Measurements from ENCODE around the gene KCNF1. TPM values are rescaled to one million over a fixed set of nuclear protein-coding genes. Genes with fewer than 3 reads are reported as not detected.

KCNF1 gene
- total and polyA plus RNA-seq, 10 of the 15 experiments (the other 5 are each of a cell fraction or from before 2014, with no cell fraction given) = not detected

DNA sequence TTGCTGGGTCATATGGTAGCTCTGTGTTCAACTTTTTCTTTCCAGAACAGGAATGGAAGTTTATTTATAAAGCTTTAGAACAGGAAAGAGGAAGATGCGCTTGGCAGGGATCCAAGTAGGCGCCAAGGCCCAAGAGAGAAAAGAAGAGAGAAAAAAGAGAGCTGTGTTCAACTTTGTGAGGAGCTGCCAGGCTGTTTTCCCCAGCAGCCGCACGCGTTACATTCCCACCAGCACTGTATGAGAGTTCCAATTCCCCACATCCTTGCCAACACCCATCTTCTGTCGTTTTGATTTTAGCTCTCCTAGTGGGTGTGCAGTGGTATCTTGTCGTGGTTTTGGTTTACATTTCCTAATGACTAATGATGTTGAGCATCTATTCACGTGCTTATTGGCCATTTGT lies 51.4 kb downstream of the KCNF1 start:
- FAIRE-seq (no peak), ATAC-seq (no peak), DNase-seq (ENCODE audit: low read depth, low spot score) (no peak)
- H3K27ac ChIP-seq (ENCODE audit: control insufficient read depth, insufficient read depth) = no peak overlapping the region
- POLR2A ChIA-PET = no interaction called here
- H3K27me3 ChIP-seq (replicated peaks in 1 of 2; ENCODE audit: control insufficient read depth in 2 of 2, insufficient read depth in 2 of 2, low read length in 1 of 2) = peaks cover 0 to 3% of the 10 kb centered on the region in 2 experiments; a peak in 3 of 4 replicates
- H3K4me3 ChIP-seq = no peak overlapping the region
- intact Hi-C loops (cut with micrococcal nuclease; ENCODE audit: unreplicated experiment) (no loop called here), in situ Hi-C loops (cut with MboI) (no loop called here)
- CTCF ChIA-PET = no interaction called here
- WGBS (ENCODE audit: insufficient coverage, insufficient replicate concordance, low lambda C conversion rate, missing lambda C conversion rate) = 33% methylated on average over 8 of the region's 8 CpGs
- no TSS peak for BruUV-seq (replicated peaks)
- H3K9ac ChIP-seq (ENCODE audit: control insufficient read depth, insufficient read depth, low read length) = no peak overlapping the region
- RAD21 ChIA-PET (ENCODE audit: unreplicated experiment) = no interaction called here
- no peaks in the 10 kb centered on the region for H3K79me2 ChIP-seq (ENCODE audit: control insufficient read depth, insufficient read depth, low read length)
- no peaks in the 10 kb centered on the region for H3K9me3 ChIP-seq (replicated peaks; ENCODE audit: control insufficient read depth, insufficient read depth, low read length)
- H2AFZ ChIP-seq (ENCODE audit: control insufficient read depth, low read depth, low read length) = no peak overlapping the region
- no peaks in the 10 kb centered on the region for H3K36me3 ChIP-seq (ENCODE audit: control insufficient read depth in 2 of 2, insufficient read depth in 2 of 2, low read length in 1 of 2)
- H3K4me2 ChIP-seq (ENCODE audit: control insufficient read depth, insufficient read depth) = no peak overlapping the region
- TF ChIP-seq BACH1 (IDR thresholded peaks at IDR 0.05; ENCODE audit: borderline replicate concordance) (no peak), NR2F1 (conservative IDR thresholded peaks at IDR 0.05) (no peak), E2F4 (IDR thresholded peaks at IDR 0.05; ENCODE audit: low read depth, low read length) (no peak), SMARCA5 (IDR thresholded peaks at IDR 0.05) (no peak), HDAC6 (IDR thresholded peaks at IDR 0.05; ENCODE audit: unreplicated experiment) (no peak), POLR2A (IDR thresholded peaks at IDR 0.05; ENCODE audit: low read depth, low read length) (no peak), RCOR1 (conservative IDR thresholded peaks at IDR 0.05; ENCODE audit: low read depth, low read length) (no peak), POU2F2 (IDR thresholded peaks at IDR 0.05; ENCODE audit: borderline replicate concordance, low read depth, low read length) (no peak), NBN (IDR thresholded peaks at IDR 0.05) (no peak), FOXM1 (IDR thresholded peaks at IDR 0.05; ENCODE audit: low read depth, low read length) (no peak), SREBF1 (IDR thresholded peaks at IDR 0.05; ENCODE audit: low read length) (no peak), NR2C2 (IDR thresholded peaks at IDR 0.05; ENCODE audit: borderline replicate concordance, control insufficient read depth, insufficient read length, low read depth) (no peak), BMI1 (IDR thresholded peaks at IDR 0.05; ENCODE audit: borderline replicate concordance) (no peak), ZNF384 (IDR thresholded peaks at IDR 0.05; ENCODE audit: borderline replicate concordance, low read depth, low read length) (no peak), FOXK2 (IDR thresholded peaks at IDR 0.05) (no peak), RBBP5 (conservative IDR thresholded peaks at IDR 0.05) (no peak), BRCA1 (IDR thresholded peaks at IDR 0.05; ENCODE audit: low read depth, low read length) (no peak)
- TF ChIP-seq, protein P1, sequence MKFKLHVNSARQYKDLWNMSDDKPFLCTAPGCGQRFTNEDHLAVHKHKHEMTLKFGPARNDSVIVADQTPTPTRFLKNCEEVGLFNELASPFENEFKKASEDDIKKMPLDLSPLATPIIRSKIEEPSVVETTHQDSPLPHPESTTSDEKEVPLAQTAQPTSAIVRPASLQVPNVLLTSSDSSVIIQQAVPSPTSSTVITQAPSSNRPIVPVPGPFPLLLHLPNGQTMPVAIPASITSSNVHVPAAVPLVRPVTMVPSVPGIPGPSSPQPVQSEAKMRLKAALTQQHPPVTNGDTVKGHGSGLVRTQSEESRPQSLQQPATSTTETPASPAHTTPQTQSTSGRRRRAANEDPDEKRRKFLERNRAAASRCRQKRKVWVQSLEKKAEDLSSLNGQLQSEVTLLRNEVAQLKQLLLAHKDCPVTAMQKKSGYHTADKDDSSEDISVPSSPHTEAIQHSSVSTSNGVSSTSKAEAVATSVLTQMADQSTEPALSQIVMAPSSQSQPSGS (IDR thresholded peaks at IDR 0.05; ENCODE audit: low read length) = no peak
- TF ChIP-seq, protein P2, sequence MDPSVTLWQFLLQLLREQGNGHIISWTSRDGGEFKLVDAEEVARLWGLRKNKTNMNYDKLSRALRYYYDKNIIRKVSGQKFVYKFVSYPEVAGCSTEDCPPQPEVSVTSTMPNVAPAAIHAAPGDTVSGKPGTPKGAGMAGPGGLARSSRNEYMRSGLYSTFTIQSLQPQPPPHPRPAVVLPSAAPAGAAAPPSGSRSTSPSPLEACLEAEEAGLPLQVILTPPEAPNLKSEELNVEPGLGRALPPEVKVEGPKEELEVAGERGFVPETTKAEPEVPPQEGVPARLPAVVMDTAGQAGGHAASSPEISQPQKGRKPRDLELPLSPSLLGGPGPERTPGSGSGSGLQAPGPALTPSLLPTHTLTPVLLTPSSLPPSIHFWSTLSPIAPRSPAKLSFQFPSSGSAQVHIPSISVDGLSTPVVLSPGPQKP (IDR thresholded peaks at IDR 0.05; ENCODE audit: low read depth, low read length) = no peak
- H3K4me1 ChIP-seq (ENCODE audit: control insufficient read depth, insufficient read depth, low read length) = no peaks in the 10 kb centered on the region
- SMC1A ChIA-PET (ENCODE audit: uncharacterized antibody, unreplicated experiment) = no interaction called here
- H4K20me1 ChIP-seq (ENCODE audit: control insufficient read depth, insufficient read depth) = no peaks in the 10 kb centered on the region
